Measurements from ENCODE around the gene ECSCR. TPM values are rescaled to one million over a fixed set of nuclear protein-coding genes. Genes with fewer than 3 reads are reported as not detected.

The ECSCR gene
- total and polyA plus RNA-seq, 2 of the 8 experiments (the other 6 are each of a cell fraction or from before 2014, with no cell fraction given) = 2.7 to 7.2 TPM

DNA sequence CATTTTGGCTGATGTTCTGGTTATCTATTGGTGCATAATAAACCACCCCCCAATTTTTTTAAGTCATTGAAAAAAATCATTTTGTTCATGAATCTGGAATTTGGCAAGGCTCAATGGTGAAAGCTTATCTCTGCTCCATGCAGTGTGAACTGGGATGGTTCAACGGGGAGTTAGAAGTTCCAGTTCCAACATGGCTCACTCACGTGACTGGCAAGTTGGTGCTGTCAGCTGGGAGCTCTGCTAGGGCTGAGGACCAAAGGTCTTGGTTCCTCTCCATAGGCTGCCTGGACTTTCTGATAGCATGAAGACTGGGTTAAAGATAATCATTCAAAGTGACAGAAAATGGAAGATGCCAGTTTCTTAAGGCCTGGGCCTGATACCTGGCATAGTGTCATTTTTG is 55.6 kb downstream of the ECSCR start (continued):
- no peak for TF ChIP-seq CHD7 (IDR thresholded peaks at IDR 0.05; ENCODE audit: insufficient replicate concordance, low read length)
- no peak for TF ChIP-seq CBX5 (IDR thresholded peaks at IDR 0.05; ENCODE audit: low read depth, low read length)
- TF ChIP-seq SRF (IDR thresholded peaks at IDR 0.05; ENCODE audit: low read depth, low read length) = no peak
- TF ChIP-seq SAP30 (IDR thresholded peaks at IDR 0.05; ENCODE audit: insufficient read depth, insufficient replicate concordance, low read length) = no peak
- TF ChIP-seq TAF1 (IDR thresholded peaks at IDR 0.05; ENCODE audit: low read depth, low read length) = no peak
- TF ChIP-seq YY1 (IDR thresholded peaks at IDR 0.05; ENCODE audit: low read depth, low read length) = no peak
- TF ChIP-seq TCF12 (IDR thresholded peaks at IDR 0.05; ENCODE audit: low read depth, low read length) = no peak
- TF ChIP-seq MAFK (IDR thresholded peaks at IDR 0.05; ENCODE audit: low read depth, low read length) = no peak
